ENCODE data around the gene LRATD1. TPM values are rescaled to one million over a fixed set of nuclear protein-coding genes. Genes with fewer than 3 reads are reported as not detected.

LRATD1 gene
- polyA plus RNA-seq, 1 experiment = 2.0 TPM

GRCh38 chr2:14634489-14635390, 2.2 kb downstream of the LRATD1 start:
- Histone ChIP-seq H3K27me3 (ENCODE audit: control insufficient read depth, insufficient read depth, low read length) (peaks cover 35% of the 10 kb centered on the region), H3K9me3 (ENCODE audit: control insufficient read depth, insufficient read depth, low read length) (peaks cover 11% of the 10 kb centered on the region; the same call in 1 of the 2 replicates), H3K27ac (ENCODE audit: low read depth, low read length) (peak overlapping the region; percentile 31), H3K4me3 (ENCODE audit: low read depth, low read length) (peak overlapping the region; percentile 63)
- ChIA-PET CTCF (interaction anchor here (0.6 to 1.9 kb wide), 19 partner anchors 10 to 1588 kb away, joined by 3 to 9 read pairs (median 4); no protein-coding TSS in a partner anchor), POLR2A (no interaction called here)
- TF ChIP-seq CTCF (IDR thresholded peaks at IDR 0.05; ENCODE audit: low read depth, low read length) = peak; percentile 82
- peak; percentile 27 for DNase-seq (ENCODE audit: low read depth, low spot score)

DNA sequence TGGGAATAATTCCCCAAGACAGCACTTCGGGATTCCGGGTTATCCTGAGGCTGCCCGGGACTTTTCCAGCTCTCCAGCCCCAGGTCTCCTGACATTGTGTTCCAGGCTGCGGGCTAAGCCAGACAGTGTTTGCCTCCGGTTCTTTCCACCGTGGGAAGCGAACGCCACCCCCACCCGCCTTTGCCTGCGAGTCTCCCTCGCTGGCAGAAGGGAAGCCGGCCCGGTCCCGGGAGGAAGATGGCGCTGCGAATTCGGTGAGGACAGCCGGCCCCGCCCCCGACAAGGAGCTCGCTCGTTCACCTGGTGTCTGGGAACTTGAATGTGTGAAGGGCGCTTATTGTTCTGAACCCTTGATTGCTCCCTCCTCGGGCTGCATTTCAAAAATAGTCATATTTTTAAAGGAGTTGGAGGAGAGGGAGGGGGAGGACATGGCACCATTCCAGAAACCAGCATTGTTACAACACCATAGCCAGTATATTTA, 2.9 kb downstream of the LRATD1 start:
- peaks cover 35% of the 10 kb centered on the region for H3K27me3 ChIP-seq (ENCODE audit: control insufficient read depth, insufficient read depth, low read length)
- ChIA-PET POLR2A (no interaction called here), CTCF (interaction anchor here (0.6 to 1.9 kb wide), 12 partner anchors 42 to 1588 kb away, joined by 3 to 9 read pairs (median 4); no protein-coding TSS in a partner anchor)
- peak overlapping the region; percentile 31 for H3K27ac ChIP-seq (ENCODE audit: low read depth, low read length)
- TF ChIP-seq CTCF (IDR thresholded peaks at IDR 0.05; ENCODE audit: low read depth, low read length) = 0 out of 2 replicates have a peak, but pooled peaks have one; percentile 18
- no peak for DNase-seq (ENCODE audit: low read depth, low spot score)
- H3K9me3 ChIP-seq (ENCODE audit: control insufficient read depth, insufficient read depth, low read length) = peaks cover 11% of the 10 kb centered on the region; the same call in 1 of the 2 replicates
- peak overlapping the region; percentile 63 for H3K4me3 ChIP-seq (ENCODE audit: low read depth, low read length)

GRCh38 chr2:14638488-14638887, 6.0 kb downstream of the LRATD1 start:
- H3K9me3 ChIP-seq (ENCODE audit: control insufficient read depth, insufficient read depth, low read length) = peaks cover 9% of the 10 kb centered on the region; the same call in 1 of the 2 replicates
- H3K4me3 ChIP-seq (ENCODE audit: low read depth, low read length) = no peak overlapping the region
- H3K27me3 ChIP-seq (ENCODE audit: control insufficient read depth, insufficient read depth, low read length) = peaks cover 10% of the 10 kb centered on the region
- H3K27ac ChIP-seq (ENCODE audit: low read depth, low read length) = no peak overlapping the region
- ChIA-PET CTCF (interaction anchor here (0.6 to 0.7 kb wide), 3 partner anchors 90 to 939 kb away, joined by 4 to 5 read pairs (median 4); no protein-coding TSS in a partner anchor), POLR2A (interaction anchor here (0.6 kb wide), 1 partner anchor 49 kb away, joined by 5 read pairs; no protein-coding TSS in a partner anchor)
- TF ChIP-seq CTCF (IDR thresholded peaks at IDR 0.05; ENCODE audit: low read depth, low read length) = no peak
- DNase-seq (ENCODE audit: low read depth, low spot score) = no peak

- no peaks in the 10 kb centered on the region for H3K9me3 ChIP-seq (ENCODE audit: control insufficient read depth, insufficient read depth, low read length)
- H3K27ac ChIP-seq (ENCODE audit: low read depth, low read length) = no peak overlapping the region
- H3K27me3 ChIP-seq (ENCODE audit: control insufficient read depth, insufficient read depth, low read length) = no peaks in the 10 kb centered on the region
- no peak overlapping the region for H3K4me3 ChIP-seq (ENCODE audit: low read depth, low read length)
- no peak for DNase-seq (ENCODE audit: low read depth, low spot score)
- ChIA-PET POLR2A (no interaction called here), CTCF (no interaction called here)
- no peak for TF ChIP-seq CTCF (IDR thresholded peaks at IDR 0.05; ENCODE audit: low read depth, low read length)
Measured at GRCh38 chr2:14641116-14641515, 8.6 kb downstream of the LRATD1 start.

DNA sequence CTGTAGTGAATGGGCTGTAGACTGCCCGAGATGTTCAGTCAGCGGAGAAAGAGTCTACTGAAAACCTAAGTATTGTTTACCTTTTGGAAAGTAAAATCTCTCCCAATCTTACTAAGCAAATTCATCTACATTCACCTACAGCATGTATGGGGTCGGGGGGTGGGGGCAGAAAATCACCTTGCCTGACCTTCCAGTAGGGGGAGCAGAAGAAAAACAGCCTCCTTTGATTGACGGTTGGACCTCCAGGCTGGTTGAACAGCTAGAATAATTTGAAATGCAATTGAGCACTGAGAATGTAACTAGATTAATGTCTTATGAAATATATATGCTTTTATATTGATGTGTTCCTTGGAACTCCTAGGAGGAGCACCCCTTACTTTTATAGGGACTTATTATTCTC, 10.0 kb downstream of the LRATD1 start:
- H3K9me3 ChIP-seq (ENCODE audit: control insufficient read depth, insufficient read depth, low read length) = no peaks in the 10 kb centered on the region
- POLR2A ChIA-PET = no interaction called here
- no peak for DNase-seq (ENCODE audit: low read depth, low spot score)
- no peak overlapping the region for H3K27ac ChIP-seq (ENCODE audit: low read depth, low read length)
- TF ChIP-seq CTCF (IDR thresholded peaks at IDR 0.05; ENCODE audit: low read depth, low read length) = no peak
- H3K4me3 ChIP-seq (ENCODE audit: low read depth, low read length) = no peak overlapping the region
- no peaks in the 10 kb centered on the region for H3K27me3 ChIP-seq (ENCODE audit: control insufficient read depth, insufficient read depth, low read length)
- CTCF ChIA-PET = interaction anchor here (0.6 to 1.3 kb wide), 2 partner anchors 10 to 935 kb away, joined by 5 to 6 read pairs; no protein-coding TSS in a partner anchor

Data from AG04450 (cell line).